G401 (cell line): ENCODE measurements around the gene SOCS2. TPM values are rescaled to one million over a fixed set of nuclear protein-coding genes. Genes with fewer than 3 reads are reported as not detected.

Experiments used
- DNase-seq: peaks from one replicate; pipeline ENCODE4 v3.0.0-alpha.2; 2015; ENCODE audit warnings: low spot score
- in situ Hi-C: cut with HindIII; loops from 2 replicates; pipeline ENCODE4 v1.10.0; 2016; ENCODE audit warnings: low sequenced_read_pairs, mixed read lengths
- total RNA-seq: library from RNA; depleted of rRNA; stranded (reverse); fragments of >200 nt; shearing (Covaris generic); gene quantifications from 2 replicates; pipeline ENCODE4 v1.2.3, GENCODE V29; 2014

The SOCS2 gene
- total RNA-seq, 1 experiment from 2014 or later: not detected

DNA sequence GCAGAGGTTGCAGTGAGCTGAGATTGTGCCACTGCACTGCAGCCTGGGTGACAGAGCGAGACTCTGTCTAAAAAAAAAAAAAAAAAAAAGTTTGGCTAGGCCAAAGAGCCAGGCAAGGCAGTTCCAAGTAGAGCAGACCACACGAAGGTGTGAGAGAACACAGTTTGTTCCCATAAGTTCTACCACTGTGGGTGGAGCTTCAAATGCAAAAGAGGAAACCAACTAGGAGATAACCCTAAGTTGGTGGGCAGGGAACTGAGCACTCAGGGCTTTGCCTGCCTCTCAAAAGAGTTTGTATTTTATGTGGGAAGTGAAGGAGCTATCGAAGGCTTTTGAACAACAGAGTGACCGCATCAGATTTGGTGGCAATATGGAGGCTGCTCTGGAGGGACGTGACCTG lies 15.1 kb downstream of the SOCS2 start:
- no peak for DNase-seq
- in situ Hi-C loops: no loop called here

DNA sequence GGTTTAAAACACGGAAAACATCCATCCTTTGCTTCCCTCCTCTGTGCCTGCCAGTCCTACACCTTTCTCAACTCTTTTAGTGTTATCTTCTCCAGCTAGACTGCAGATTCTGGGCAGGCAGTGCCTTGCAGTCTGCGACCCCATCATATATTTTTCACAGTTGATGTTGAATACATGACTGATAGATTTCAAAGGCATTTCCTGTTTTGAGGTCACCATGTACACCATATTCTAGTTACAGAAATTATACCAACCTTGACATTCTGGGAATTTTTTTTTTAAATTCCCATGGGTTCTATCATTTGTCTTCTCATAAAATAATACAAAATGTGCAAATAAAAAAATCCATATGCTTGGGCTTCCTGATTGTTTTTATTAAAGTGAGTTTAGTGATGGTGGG lies 16.6 kb downstream of the SOCS2 start:
- in situ Hi-C loops: no loop called here

DNA sequence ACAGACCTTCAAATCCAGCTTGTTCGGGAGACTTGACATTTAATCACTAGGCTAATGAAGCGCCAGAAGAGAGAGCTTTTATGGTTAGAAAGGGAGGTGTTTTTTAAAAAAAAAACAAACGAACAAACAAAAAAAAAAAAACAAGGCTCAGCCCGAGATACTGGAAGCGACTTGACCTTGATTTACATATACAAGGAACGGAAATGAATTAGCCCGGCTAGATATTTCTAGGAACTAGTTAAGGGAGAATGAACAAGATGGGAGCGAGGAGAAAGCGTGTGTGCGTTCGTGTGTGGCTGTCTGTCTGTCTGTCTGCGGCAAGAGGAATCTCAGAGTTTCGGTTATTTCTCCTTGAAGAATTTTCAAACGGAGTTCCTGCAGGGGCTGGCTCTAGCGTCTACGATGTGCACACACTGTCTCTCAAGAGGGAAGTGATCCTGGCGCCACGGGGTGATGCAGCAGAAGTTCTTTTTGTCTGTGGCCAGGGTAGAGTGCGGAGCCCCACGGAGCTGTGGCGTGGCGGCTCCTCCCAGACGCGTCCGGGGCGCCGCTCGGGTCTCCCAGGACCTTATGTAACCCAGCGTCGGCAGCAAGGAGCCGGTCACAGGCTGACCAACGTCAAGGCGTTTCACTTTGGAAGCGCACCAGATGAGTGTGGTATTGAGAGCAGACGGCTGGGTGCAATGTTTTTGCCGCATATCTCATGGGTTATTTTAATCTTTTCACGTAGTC lies 18.8 kb downstream of the SOCS2 start:
- in situ Hi-C loops: no loop called here
- peak; percentile 34 for DNase-seq

More for the DNA sequence above, 16.6 kb downstream of the SOCS2 start:
- no peak for DNase-seq

- DNase-seq: no peak
- in situ Hi-C loops: no loop called here
Measured at GRCh38 chr12:93592641-93593406, 20.3 kb downstream of the SOCS2 start.

DNA sequence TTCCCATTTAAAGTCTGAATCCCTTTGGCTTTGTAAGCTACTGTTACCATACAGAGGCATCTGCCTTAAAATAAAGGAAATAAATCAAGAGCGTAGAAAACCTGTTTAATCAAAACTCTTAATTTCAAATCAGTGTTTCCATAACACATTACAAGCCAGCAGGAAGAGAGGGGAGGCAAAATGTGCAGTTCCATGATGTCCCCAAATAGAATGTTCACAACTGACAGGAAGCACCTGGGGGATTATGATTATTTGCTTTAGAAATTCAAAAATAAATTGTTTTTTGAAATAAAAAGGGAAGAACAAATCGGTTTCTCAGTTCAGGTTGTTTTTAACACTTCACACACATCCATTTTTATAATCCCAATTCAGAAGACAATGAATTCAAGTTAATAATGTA lies 21.4 kb downstream of the SOCS2 start:
- in situ Hi-C loops: no loop called here
- no peak for DNase-seq

DNA sequence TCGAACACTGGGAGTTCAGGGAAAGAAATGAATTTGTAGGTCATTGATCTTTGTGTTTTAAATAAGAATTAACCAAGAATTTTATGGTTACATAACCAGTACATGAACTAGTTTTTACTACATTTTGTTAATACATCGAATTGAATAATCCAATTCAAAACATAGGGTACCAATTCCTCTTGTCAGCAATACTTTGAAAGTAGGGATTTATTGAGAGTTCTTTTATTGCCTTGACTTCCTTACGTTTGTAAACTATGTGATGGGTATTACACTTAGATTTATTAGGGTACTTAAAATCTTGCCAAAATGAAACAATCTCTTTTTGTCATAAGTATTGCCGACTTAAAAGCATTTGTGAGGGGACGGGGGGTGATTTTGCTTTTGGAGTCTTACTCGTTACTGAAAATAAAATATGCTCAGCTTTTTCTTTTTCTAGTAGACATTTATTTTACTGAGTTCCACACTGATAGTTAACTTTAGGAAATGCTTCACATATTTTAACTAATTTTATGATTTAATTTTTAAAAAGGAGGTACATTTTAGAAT lies 22.4 kb downstream of the SOCS2 start:
- DNase-seq: no peak
- in situ Hi-C loops: no loop called here

DNA sequence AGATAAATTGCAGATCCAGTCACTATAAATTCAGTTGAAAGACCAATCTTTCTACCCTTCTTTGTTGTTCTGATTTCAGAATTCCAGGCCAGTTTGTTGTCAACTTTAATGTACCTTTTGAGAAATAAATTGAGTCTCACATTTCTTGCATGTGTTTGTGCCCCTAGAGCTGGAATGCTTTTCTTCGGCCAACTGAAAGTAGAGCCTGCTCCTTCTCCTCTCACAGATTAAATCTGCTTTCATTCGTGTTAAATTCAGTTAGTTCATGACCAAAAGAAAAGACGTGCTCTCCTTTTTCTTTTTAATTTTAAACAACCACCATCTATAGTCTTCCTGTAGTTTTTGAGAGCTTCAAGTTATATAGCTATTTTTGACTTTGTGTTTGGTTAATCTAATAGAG lies 22.9 kb downstream of the SOCS2 start:
- DNase-seq: no peak
- in situ Hi-C loops: no loop called here

- in situ Hi-C loops: no loop called here
- DNase-seq: no peak
Measured at GRCh38 chr12:93597608-93598007, 25.1 kb downstream of the SOCS2 start.

DNA sequence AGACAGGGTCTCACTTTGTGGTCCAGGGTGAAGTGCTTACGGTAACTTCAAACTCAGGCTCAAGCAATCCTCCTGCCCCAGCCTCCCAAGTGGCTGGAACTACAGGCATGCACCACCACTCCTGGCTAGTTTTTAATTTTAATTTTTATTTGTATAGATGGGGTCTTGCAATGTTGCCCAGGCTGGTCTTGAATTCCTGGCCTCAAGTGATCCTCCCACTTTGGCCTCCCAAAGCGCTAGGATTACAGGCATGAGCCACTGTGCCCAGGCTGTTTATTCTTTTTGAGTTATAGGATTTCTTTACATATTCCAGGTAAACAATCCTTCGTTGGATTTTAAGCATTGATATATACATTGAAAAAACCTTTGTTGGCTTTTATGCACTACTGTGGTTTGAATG lies 26.7 kb downstream of the SOCS2 start:
- in situ Hi-C loops: no loop called here
- DNase-seq: no peak

GRCh38 chr12:93601591-93601990 lies 29.1 kb downstream of the SOCS2 start:
- in situ Hi-C loops: no loop called here
- DNase-seq: no peak

DNA sequence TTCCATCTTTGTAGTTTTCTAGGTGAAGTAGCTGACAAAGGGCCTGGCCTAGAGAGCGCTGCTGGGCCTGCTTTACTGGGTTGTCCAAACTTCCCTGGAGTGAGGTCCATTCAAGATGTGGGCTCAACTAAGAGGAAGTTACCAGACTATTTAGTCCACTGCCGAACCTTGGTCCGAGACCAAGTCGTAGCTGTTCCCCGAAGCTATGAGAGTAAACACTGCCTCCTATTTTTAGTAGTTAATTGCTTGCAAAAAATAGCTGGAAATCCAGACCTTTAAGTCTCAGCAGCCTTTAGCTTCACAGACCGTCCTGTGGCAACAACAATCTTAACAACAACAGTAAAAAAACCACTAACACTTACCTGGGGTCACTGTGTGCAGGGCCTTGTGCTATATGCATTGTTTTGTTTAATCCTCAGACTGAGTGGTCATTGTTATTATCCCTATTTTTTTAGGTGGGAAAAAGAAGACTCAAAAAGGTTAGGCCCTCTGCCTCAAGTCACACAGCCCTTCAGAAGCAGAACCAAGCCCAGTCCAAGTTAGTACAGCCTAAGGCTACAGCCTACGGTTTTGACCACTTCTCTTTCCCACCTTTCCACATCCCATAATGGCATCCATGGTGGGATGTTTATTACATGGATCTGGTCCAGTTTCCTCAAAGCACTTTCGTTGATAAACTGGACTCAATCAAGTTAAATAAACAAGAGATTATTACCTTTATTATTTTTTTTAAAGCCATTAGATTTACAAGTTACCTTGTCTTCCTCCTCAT lies 30.6 kb downstream of the SOCS2 start:
- no peak for DNase-seq
- in situ Hi-C loops: no loop called here

DNA sequence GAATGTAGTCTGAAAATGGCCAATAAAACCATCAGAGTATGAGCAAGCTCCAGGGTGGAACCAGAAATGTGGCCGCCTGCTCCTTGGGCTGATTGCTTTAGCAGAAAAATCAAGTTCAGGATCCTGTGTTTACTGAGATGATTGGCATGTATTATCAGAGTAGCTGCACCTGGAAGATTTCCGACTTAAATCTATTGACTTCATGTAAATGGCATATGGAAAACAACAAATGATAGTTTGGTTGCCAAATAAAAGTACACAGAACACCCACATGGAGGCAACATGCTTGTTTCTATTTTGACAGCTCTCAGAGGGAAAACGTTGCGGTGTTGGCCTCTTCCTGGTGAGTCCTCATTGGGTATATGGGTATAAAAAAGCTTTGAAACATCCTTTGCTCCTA lies 31.3 kb downstream of the SOCS2 start:
- in situ Hi-C loops: no loop called here
- DNase-seq: no peak

DNA sequence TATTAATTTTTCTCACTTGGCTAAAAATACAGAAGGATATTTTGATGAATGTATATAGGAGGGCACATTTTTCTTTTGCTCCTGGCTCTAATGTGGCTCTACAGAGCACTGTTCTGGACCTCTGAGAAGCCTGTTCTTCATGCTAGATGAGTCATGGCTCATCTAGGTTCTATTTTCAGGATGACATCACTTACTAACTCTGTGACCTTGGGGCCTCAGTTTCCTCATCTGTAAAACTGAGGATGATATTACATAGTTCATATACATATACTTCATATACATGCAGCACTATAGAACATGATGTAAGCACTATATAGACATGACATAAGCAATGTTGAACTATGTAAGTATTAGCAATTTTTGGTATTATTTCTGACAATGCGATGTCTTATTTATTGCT lies 35.8 kb downstream of the SOCS2 start:
- in situ Hi-C loops: no loop called here
- no peak for DNase-seq

GRCh38 chr12:93609281-93610192 lies 37.1 kb downstream of the SOCS2 start:
- in situ Hi-C loops: no loop called here
- no peak for DNase-seq

DNA sequence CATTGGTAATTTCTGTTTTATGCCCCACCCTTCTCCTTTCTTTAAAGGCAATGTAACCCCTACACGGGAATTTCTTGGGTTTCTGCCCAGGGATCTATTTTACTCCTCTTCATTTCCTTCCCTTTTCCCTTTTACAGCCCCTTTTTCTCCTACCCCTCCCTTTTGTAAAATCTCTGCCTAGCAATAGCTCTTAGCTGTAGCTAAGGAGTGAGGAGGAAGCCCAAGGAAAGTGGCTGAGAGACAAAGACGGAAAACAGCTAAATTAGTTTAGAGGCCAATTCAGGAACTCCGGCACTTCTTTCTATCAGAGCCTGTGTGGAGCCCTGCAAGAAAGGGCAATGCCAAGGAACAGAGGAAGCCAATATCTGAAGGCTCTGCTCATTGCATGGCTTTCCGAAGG lies 40.3 kb downstream of the SOCS2 start:
- in situ Hi-C loops: no loop called here
- DNase-seq: no peak

- DNase-seq: no peak
- in situ Hi-C loops: no loop called here
Measured at GRCh38 chr12:93614917-93615596, 42.6 kb downstream of the SOCS2 start.

- in situ Hi-C loops: no loop called here
- no peak for DNase-seq
Measured at GRCh38 chr12:93616584-93617101, 44.2 kb downstream of the SOCS2 start.

GRCh38 chr12:93618891-93619410 lies 46.5 kb downstream of the SOCS2 start:
- in situ Hi-C loops: no loop called here
- DNase-seq: no peak
